Endodermal cell (in vitro differentiated cells): ENCODE data around the gene SCN3A. TPM values are rescaled to one million over a fixed set of nuclear protein-coding genes. Genes with fewer than 3 reads are reported as not detected.

ENCODE experiments used
- DNase-seq: peaks from one replicate; pipeline ENCODE4 v3.0.0-alpha.2; 2017
- H3K27ac ChIP-seq: 2 replicates; pipeline ENCODE4 v1.5.1; 2013; ENCODE audit warnings: mild to moderate bottlenecking, low read depth, low read length, moderate library complexity
- H3K27me3 ChIP-seq: 2 replicates; pipeline ENCODE4 v1.6.1; 2013; ENCODE audit warnings: mild to moderate bottlenecking, low read length, moderate library complexity; ENCODE audit not compliant: insufficient read depth, control insufficient read depth, poor library complexity, severe bottlenecking
- H3K36me3 ChIP-seq: 2 replicates; pipeline ENCODE4 v1.7.0; 2013; ENCODE audit warnings: mild to moderate bottlenecking, low read length, moderate library complexity; ENCODE audit not compliant: control insufficient read depth, insufficient read depth
- H3K4me1 ChIP-seq: one replicate; pipeline ENCODE4 v1.7.0; 2013; ENCODE audit warnings: low read length; ENCODE audit not compliant: control insufficient read depth, insufficient read depth
- H3K4me3 ChIP-seq: 2 replicates; pipeline ENCODE4 v1.5.1; 2013; ENCODE audit warnings: mild to moderate bottlenecking, low read length, moderate library complexity
- H3K9ac ChIP-seq: 2 replicates; pipeline ENCODE4 v1.6.1; 2013; ENCODE audit warnings: mild to moderate bottlenecking, low read length, moderate library complexity; ENCODE audit not compliant: poor library complexity, severe bottlenecking; ENCODE audit errors: extremely low read depth
- H3K9me3 ChIP-seq: 2 replicates; pipeline ENCODE4 v1.6.1; 2013; ENCODE audit warnings: mild to moderate bottlenecking, low read length, moderate library complexity; ENCODE audit not compliant: control insufficient read depth
- H3K27ac Mint-ChIP-seq: 2 replicates; pipeline ENCODE4 v1.8.0; 2020; ENCODE audit warnings: mixed read lengths
- H3K27me3 Mint-ChIP-seq: 2 replicates; pipeline ENCODE4 v1.8.0; 2021; ENCODE audit warnings: mild to moderate bottlenecking, mixed read lengths; ENCODE audit not compliant: insufficient read depth
- H3K36me3 Mint-ChIP-seq: 2 replicates; pipeline ENCODE4 v1.8.0; 2020; ENCODE audit warnings: low read depth, mixed read lengths
- H3K4me1 Mint-ChIP-seq: 2 replicates; pipeline ENCODE4 v1.8.0; 2020; ENCODE audit warnings: mixed read lengths
- H3K4me3 Mint-ChIP-seq: 2 replicates; pipeline ENCODE4 v1.8.0; 2020; ENCODE audit warnings: mild to moderate bottlenecking, moderate library complexity, mixed read lengths
- H3K9me3 Mint-ChIP-seq: 2 replicates; pipeline ENCODE4 v1.8.0; 2020; ENCODE audit warnings: mild to moderate bottlenecking, mixed read lengths
- WGBS, 2 experiments: methylation state at CpG; one replicate each; pipeline versions ENCODE4 v1.1.5 to v1.1.7; 2013; ENCODE audit warnings: missing lambda C conversion rate in 2 of 2, mixed read lengths in 1 of 2; ENCODE audit not compliant: insufficient coverage in 1 of 2, insufficient read length in 1 of 2; 5-methylcytosine and 5-hydroxymethylcytosine counted together
- total RNA-seq, 2 donors: library from RNA; stranded (reverse); fragmentation: NEBNext Ultra II Directional in 1 of 2; extraction: Animal tissue kit (Norgen Biotek cat#: 25700) in 1 of 2; gene quantifications; 2 replicates in 1 of 2; 3 replicates in 1 of 2; pipeline ENCODE4 v1.2.1, GENCODE V29; 2021
- TF ChIP-seq, protein P1 (sequence below): fragments of 200-600 bp; sonication (generic); conservative IDR thresholded peaks from 2 replicates; pipeline ENCODE4 v1.5.0; 2021; ENCODE audit warnings: antibody characterized with exemption, mild to moderate bottlenecking

The SCN3A gene
- total RNA-seq, 2 donors from 2014 or later = 0.09 to 0.24 TPM

DNA sequence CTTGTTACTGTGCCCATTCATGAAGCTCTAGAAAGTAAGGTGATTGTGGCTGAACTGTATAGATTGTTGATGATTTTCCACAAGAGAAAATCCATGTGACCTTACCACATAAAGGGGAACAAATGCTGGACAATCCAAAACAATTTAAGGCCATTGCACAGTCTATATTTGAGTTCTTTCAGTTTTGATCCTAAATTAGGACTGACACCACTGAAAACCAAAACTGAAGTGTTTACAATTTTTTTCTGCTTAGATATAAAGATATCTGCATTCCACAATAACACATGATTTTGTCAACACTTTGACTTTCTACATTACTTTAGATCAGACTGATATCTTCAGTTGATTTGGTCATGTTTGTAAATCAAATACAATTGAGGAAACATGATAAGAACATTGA, 124.9 kb downstream of the SCN3A start:
- peaks cover 5% of the 10 kb centered on the region for H3K4me1 ChIP-seq
- H3K4me3 Mint-ChIP-seq = no peak overlapping the region
- no peaks in the 10 kb centered on the region for H3K27me3 ChIP-seq
- peaks cover 39% of the 10 kb centered on the region for H3K9me3 ChIP-seq
- no peak overlapping the region for H3K27ac ChIP-seq
- TF ChIP-seq, protein P1, sequence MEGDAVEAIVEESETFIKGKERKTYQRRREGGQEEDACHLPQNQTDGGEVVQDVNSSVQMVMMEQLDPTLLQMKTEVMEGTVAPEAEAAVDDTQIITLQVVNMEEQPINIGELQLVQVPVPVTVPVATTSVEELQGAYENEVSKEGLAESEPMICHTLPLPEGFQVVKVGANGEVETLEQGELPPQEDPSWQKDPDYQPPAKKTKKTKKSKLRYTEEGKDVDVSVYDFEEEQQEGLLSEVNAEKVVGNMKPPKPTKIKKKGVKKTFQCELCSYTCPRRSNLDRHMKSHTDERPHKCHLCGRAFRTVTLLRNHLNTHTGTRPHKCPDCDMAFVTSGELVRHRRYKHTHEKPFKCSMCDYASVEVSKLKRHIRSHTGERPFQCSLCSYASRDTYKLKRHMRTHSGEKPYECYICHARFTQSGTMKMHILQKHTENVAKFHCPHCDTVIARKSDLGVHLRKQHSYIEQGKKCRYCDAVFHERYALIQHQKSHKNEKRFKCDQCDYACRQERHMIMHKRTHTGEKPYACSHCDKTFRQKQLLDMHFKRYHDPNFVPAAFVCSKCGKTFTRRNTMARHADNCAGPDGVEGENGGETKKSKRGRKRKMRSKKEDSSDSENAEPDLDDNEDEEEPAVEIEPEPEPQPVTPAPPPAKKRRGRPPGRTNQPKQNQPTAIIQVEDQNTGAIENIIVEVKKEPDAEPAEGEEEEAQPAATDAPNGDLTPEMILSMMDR = no peak
- no peaks in the 10 kb centered on the region for H3K27me3 Mint-ChIP-seq
- H3K27ac Mint-ChIP-seq = no peak overlapping the region
- no peaks in the 10 kb centered on the region for H3K4me1 Mint-ChIP-seq
- H3K36me3 Mint-ChIP-seq = no peaks in the 10 kb centered on the region
- H3K9me3 Mint-ChIP-seq = peaks cover 26% of the 10 kb centered on the region
- no peak overlapping the region for H3K9ac ChIP-seq
- H3K36me3 ChIP-seq = no peaks in the 10 kb centered on the region
- H3K4me3 ChIP-seq = no peak overlapping the region
- no peak for DNase-seq

DNA sequence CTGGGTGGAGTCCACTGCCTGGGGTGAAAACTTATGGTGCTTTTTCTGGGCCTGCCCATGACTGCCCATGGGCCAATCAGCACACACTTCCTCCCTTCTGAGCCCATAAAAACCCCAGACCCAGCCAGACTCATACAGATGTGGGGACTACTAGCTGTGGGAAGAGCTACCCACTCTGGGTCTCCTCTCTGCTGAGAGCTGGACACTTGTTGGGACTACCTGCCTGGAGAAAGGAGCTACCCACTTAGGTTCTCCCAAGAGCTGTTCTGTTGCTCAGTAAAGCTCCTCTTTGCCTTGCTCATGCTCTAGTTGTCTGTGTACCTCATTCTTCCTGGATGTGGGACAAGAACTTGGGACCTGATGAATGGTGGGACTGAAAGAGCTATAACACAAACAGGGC, 129.0 kb downstream of the SCN3A start:
- no peak for DNase-seq
- Mint-ChIP-seq H3K27me3 (no peaks in the 10 kb centered on the region), H3K9me3 (peaks cover 21% of the 10 kb centered on the region), H3K27ac (no peak overlapping the region), H3K36me3 (no peaks in the 10 kb centered on the region), H3K4me1 (peaks cover 5% of the 10 kb centered on the region), H3K4me3 (no peak overlapping the region)
- TF ChIP-seq, protein P1 = no peak
- H3K36me3 ChIP-seq = no peaks in the 10 kb centered on the region
- H3K4me3 ChIP-seq = no peak overlapping the region
- no peak overlapping the region for H3K9ac ChIP-seq
- H3K4me1 ChIP-seq = no peaks in the 10 kb centered on the region
- H3K27ac ChIP-seq = no peak overlapping the region
- H3K9me3 ChIP-seq = peaks cover 24% of the 10 kb centered on the region
- no peaks in the 10 kb centered on the region for H3K27me3 ChIP-seq

DNA sequence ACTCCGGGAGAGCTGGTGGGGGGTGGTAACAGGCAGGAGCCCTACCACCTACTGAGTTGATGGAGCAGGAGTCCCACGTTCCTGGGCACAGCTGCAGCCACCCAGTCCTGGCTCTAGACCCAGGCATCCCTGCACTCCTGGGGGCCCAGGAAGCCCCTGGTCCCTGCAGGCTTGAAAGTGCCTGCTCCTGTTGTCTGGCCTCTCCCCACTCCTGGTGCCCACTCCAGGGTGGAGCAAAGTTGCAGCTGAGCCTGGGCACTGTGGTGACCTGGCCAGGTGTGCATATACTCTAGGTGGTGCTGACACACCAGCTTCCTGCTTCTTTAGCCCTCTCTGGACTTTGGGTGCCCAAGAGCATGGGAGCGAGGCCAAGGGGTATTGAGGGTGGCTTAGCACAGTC, 129.5 kb downstream of the SCN3A start:
- Histone ChIP-seq H3K36me3 (no peaks in the 10 kb centered on the region), H3K4me1 (no peaks in the 10 kb centered on the region), H3K4me3 (no peak overlapping the region), H3K9ac (no peak overlapping the region), H3K27ac (no peak overlapping the region), H3K27me3 (no peaks in the 10 kb centered on the region), H3K9me3 (peaks cover 24% of the 10 kb centered on the region)
- DNase-seq = no peak
- 94% methylated on average over 3 of the region's 3 CpGs; no CpG with 5 or more reads in 1 of the 2 experiments for whole genome bisulfite sequencing, 2 experiments
- TF ChIP-seq, protein P1 = no peak
- Mint-ChIP-seq H3K4me3 (no peak overlapping the region), H3K4me1 (peaks cover 10% of the 10 kb centered on the region), H3K27ac (no peak overlapping the region), H3K27me3 (no peaks in the 10 kb centered on the region), H3K36me3 (no peaks in the 10 kb centered on the region), H3K9me3 (peaks cover 21% of the 10 kb centered on the region)
